Heart right ventricle (tissue), 16 donors: ENCODE results near the gene NLRP13. TPM values are rescaled to one million over a fixed set of nuclear protein-coding genes. Genes with fewer than 3 reads are reported as not detected.

Experiments used
- ATAC-seq, 8 donors: fragments of 200-7000 bp; cut with Tn5 transposase; one replicate each; pipeline ENCODE4 v1.9.1; 2020; ENCODE audit warnings: mild to moderate bottlenecking in 8 of 8, moderate library complexity in 8 of 8, moderate number of reproducible peaks in 1 of 8
- DNase-seq, 2 donors: peaks; one replicate each; pipeline ENCODE4 v3.0.0-alpha.2; 2020
- H3K27ac ChIP-seq, 10 donors: fragments of 200-600 bp; sonication (generic) in 2 of 10; one replicate each; pipeline versions ENCODE4 v1.5.0 to v1.8.0; 2020 to 2022; ENCODE audit warnings: mild to moderate bottlenecking in 3 of 10
- H3K27me3 ChIP-seq, 7 donors: fragments of 200-600 bp; one replicate each; pipeline ENCODE4 v1.8.0; 2021 to 2022; ENCODE audit warnings: mild to moderate bottlenecking in 2 of 7
- H3K36me3 ChIP-seq, 9 donors: fragments of 200-600 bp; sonication (generic) in 1 of 9; one replicate each; pipeline versions ENCODE4 v1.5.0 to v1.8.0; 2020 to 2022; ENCODE audit warnings: mild to moderate bottlenecking in 2 of 9
- H3K4me1 ChIP-seq, 9 donors: fragments of 200-600 bp; sonication (generic) in 1 of 9; one replicate each; pipeline versions ENCODE4 v1.5.0 to v1.8.0; 2020 to 2022; ENCODE audit warnings: mild to moderate bottlenecking in 4 of 9
- H3K4me3 ChIP-seq, 10 donors: fragments of 200-600 bp; sonication (generic) in 2 of 10; one replicate each; pipeline versions ENCODE4 v1.5.0 to v1.8.0; 2020 to 2022; ENCODE audit warnings: mild to moderate bottlenecking in 7 of 10, moderate library complexity in 2 of 10
- H3K9me3 ChIP-seq, 11 donors: fragments of 200-600 bp in 10 of 11; sonication (generic) in 2 of 11; one replicate each; pipeline versions ENCODE4 v1.5.0 to v1.8.0; 2013 to 2022; ENCODE audit warnings: mild to moderate bottlenecking in 2 of 11, control low read depth in 1 of 11, moderate library complexity in 1 of 11
- WGBS, 2 donors: extraction: QIAGEN DNeasy Blood & Tissue Kit; methylation state at CpG; one replicate each; pipeline ENCODE4 v1.1.7; 2013; ENCODE audit warnings: inconsistent platforms in 1 of 2; 5-methylcytosine and 5-hydroxymethylcytosine counted together
- intact Hi-C, 10 donors: fragments of 100-400 bp; cut with DNase I; formaldehyde crosslinking; loops; one replicate each; pipeline versions ENCODE4 v1.11.1 to v1.14.2; 2022
- polyA plus RNA-seq, 2 donors: library from polyadenylated mRNA; stranded (reverse); fragments of 200-250 nt; gene quantifications; one replicate each; pipeline ENCODE4 v1.2.3, GENCODE V29; 2013
- total RNA-seq, 10 donors: library from RNA; stranded (reverse); fragmentation: NEBNext Ultra II Directional in 3 of 10; extraction: Animal tissue kit (Norgen Biotek cat#: 25700) in 3 of 10; gene quantifications; one replicate each; pipeline versions ENCODE4 v1.2.1 to v1.2.4, GENCODE V29; 2021 to 2023
- TF ChIP-seq, protein P1 (sequence below), 9 donors: fragments of 200-600 bp; sonication (generic) in 2 of 9; IDR thresholded peaks; one replicate each; pipeline versions ENCODE4 v1.5.0 to v1.8.0; 2021 to 2022; ENCODE audit warnings: antibody characterized with exemption in 9 of 9, mild to moderate bottlenecking in 5 of 9, moderate library complexity in 1 of 9
- donor health status: Arrhythmogenic right ventricular cardiomyopathy.
- donor health status: ischemic (EF 13 %, LVEDD 7.1; RV severe dilation, severe dysfunction).
- donor health status: healthy with polysubstance abuse.
- donor health status: DM: no; HTN: yes; CAD: no.
- donor health status: DM: no; HTN: no; CAD: no.
- donor health status: ischemic (EF 25% LVEDD 6.9; RV normal size, moderate dysfunction).
- donor health status: ischemic (EF 25% LVEDD 5.7; RV mildly dilated, moderate dysfunction).
- donor health status: healthy.
- donor health status: DM: yes; HTN: yes; CAD: no.
- donor health status: Ischemic cardiomyopathy.
- donor health status: ischemic (EF 35%, LVEDD 5.7; RV mildly dilated, moderate dysfunction).
- donor health status: nonischemic (EF 11% LVEDD 7.7; RV severe dilation, severe dysfunction).
- donor health status: DM: yes; HTN: yes; CAD: no.
- donor health status: PGD.
- donor health status: ischemic (EF 29% LVEDD 5.4; RV normal size, mild dysfunction).
- donor health status: nonischemic (EF 23%, LVEDD 6.1; RV moderate dilation, normal function).

The NLRP13 gene
- total and polyA plus RNA-seq, 12 donors = not detected

DNA sequence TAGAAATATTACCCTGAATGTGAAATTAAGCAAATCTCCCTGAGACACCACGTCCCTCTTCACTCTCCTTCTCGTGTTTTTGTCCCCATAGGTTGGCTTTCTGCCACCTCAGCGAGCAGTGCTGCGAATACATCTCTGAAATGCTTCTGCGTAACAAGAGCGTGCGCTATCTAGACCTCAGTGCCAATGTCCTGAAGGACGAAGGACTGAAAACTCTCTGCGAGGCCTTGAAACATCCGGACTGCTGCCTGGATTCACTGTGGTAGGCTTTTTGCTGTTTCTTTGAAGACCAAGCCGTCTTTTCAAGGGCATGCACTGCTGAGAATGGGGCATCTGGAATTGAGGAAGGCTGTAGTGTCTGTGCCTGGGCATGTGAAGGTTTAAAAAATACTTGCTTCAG, 61.4 kb downstream of the NLRP13 start:
- Histone ChIP-seq H3K4me1 (no peaks in the 10 kb centered on the region), H3K27me3 (peaks cover 0 to 11% (median 0%) of the 10 kb centered on the region in 7 donors), H3K4me3 (no peak overlapping the region), H3K9me3 (peaks cover 0 to 43% (median 3%) of the 10 kb centered on the region in 11 donors), H3K27ac (no peak overlapping the region), H3K36me3 (no peaks in the 10 kb centered on the region)
- DNase-seq = no peak
- no peak for ATAC-seq
- TF ChIP-seq, protein P1, sequence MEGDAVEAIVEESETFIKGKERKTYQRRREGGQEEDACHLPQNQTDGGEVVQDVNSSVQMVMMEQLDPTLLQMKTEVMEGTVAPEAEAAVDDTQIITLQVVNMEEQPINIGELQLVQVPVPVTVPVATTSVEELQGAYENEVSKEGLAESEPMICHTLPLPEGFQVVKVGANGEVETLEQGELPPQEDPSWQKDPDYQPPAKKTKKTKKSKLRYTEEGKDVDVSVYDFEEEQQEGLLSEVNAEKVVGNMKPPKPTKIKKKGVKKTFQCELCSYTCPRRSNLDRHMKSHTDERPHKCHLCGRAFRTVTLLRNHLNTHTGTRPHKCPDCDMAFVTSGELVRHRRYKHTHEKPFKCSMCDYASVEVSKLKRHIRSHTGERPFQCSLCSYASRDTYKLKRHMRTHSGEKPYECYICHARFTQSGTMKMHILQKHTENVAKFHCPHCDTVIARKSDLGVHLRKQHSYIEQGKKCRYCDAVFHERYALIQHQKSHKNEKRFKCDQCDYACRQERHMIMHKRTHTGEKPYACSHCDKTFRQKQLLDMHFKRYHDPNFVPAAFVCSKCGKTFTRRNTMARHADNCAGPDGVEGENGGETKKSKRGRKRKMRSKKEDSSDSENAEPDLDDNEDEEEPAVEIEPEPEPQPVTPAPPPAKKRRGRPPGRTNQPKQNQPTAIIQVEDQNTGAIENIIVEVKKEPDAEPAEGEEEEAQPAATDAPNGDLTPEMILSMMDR (IDR thresholded peaks at IDR 0.05) = no peak
- WGBS, 2 donors = 84% methylated on average over 11 of the region's 11 CpGs
- intact Hi-C loops = no loop called here

DNA sequence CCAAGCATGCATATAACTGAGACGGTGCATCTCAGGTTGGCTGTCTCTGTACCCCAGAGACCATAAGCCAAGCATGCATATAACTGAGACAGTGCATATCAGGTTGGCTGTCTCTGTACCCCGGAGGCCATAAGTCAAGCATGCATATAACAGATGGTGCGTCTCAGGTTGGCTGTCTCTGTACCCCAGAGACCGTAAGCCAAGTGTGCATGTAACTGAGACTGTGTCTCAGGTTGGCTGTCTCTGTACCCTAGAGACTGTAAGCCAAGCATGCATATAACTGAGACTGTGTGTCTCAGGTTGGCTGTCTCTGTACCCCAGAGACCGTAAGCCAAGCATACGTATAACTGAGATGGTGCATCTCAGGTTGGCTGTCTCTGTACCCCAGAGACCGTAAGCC, 65.0 kb downstream of the NLRP13 start:
- TF ChIP-seq, protein P1 (IDR thresholded peaks at IDR 0.05) = no peak
- DNase-seq = no peak
- Histone ChIP-seq H3K36me3 (no peaks in the 10 kb centered on the region), H3K4me1 (no peaks in the 10 kb centered on the region), H3K27me3 (peaks cover 0 to 11% (median 0%) of the 10 kb centered on the region in 7 donors), H3K4me3 (no peak overlapping the region), H3K27ac (no peak overlapping the region), H3K9me3 (peaks cover 0 to 61% (median 6%) of the 10 kb centered on the region in 11 donors)
- ATAC-seq = no peak
- intact Hi-C loops = no loop called here
- WGBS, 2 donors = 92% methylated on average over 7 of the region's 7 CpGs

- DNase-seq (no peak), ATAC-seq (no peak)
- Histone ChIP-seq H3K27me3 (peaks cover 0 to 11% (median 0%) of the 10 kb centered on the region in 7 donors), H3K4me3 (no peak overlapping the region), H3K4me1 (no peaks in the 10 kb centered on the region), H3K9me3 (peaks cover 0 to 58% (median 5%) of the 10 kb centered on the region in 11 donors), H3K27ac (no peak overlapping the region), H3K36me3 (no peaks in the 10 kb centered on the region)
- intact Hi-C loops = no loop called here
- TF ChIP-seq, protein P1 (IDR thresholded peaks at IDR 0.05) = no peak
- WGBS, 2 donors = 48 to 53% methylated on average over 3 of the region's 3 CpGs
These were observed 65.6 kb downstream of the NLRP13 start for GRCh38 chr19:55866521-55866920.

- TF ChIP-seq, protein P1 (IDR thresholded peaks at IDR 0.05) = no peak
- H3K36me3 ChIP-seq = no peaks in the 10 kb centered on the region
- ATAC-seq (no peak), DNase-seq (no peak)
- H3K27me3 ChIP-seq = no peaks in the 10 kb centered on the region
- intact Hi-C loops = no loop called here
- peaks cover 0 to 46% (median 0%) of the 10 kb centered on the region in 11 donors for H3K9me3 ChIP-seq
- 58 to 59% methylated on average over 5 of the region's 5 CpGs for WGBS, 2 donors
- no peaks in the 10 kb centered on the region for H3K4me1 ChIP-seq
- H3K4me3 ChIP-seq = no peak overlapping the region
- H3K27ac ChIP-seq = no peak overlapping the region
These were observed 73.2 kb downstream of the NLRP13 start for GRCh38 chr19:55858969-55859368.
